Brain microvascular endothelial cell (primary cell): ENCODE results near the gene GALNT13.

Source experiments
- DNase-seq: peaks from one replicate; pipeline ENCODE4 v3.0.0-alpha.2; 2020
- H3K27ac ChIP-seq: fragments of 250-450 bp; sonication (Bioruptor Pico); 2 replicates; pipeline ENCODE4 v1.5.1; 2020; ENCODE audit warnings: mild to moderate bottlenecking, moderate library complexity
- H3K27me3 ChIP-seq: fragments of 250-450 bp; sonication (Bioruptor Pico); replicated peaks from 2 replicates; pipeline ENCODE4 v1.5.1; 2020; ENCODE audit warnings: mild to moderate bottlenecking
- H3K36me3 ChIP-seq: fragments of 250-450 bp; sonication (Bioruptor Pico); replicated peaks from 2 replicates; pipeline ENCODE4 v1.5.1; 2020; ENCODE audit warnings: mild to moderate bottlenecking
- H3K4me3 ChIP-seq: 2 replicates; pipeline ENCODE4 v1.5.1; 2011; ENCODE audit warnings: low read depth, mild to moderate bottlenecking, control low read depth, low read length, moderate library complexity
- CTCF ChIP-seq: IDR thresholded peaks from 2 replicates; pipeline ENCODE4 v1.5.1; 2011; ENCODE audit warnings: low read depth, mild to moderate bottlenecking, moderate library complexity, low read length, control low read depth, inconsistent platforms; ENCODE audit errors: missing control alignments
- in situ Hi-C: cut with HindIII; loops from 2 replicates; pipeline ENCODE4 v1.10.0; 2017; ENCODE audit warnings: low sequenced_read_pairs, low pct_ligation_motif_present

GALNT13 gene

GRCh38 chr2:154261473-154262027 is 389.8 kb downstream of the GALNT13 start:
- no peak for TF ChIP-seq CTCF

GRCh38 chr2:154263206-154263605 is 391.5 kb downstream of the GALNT13 start:
- DNase-seq, result no peak
- Histone ChIP-seq H3K27ac (no peak overlapping the region), H3K27me3 (no peaks in the 10 kb centered on the region), H3K4me3 (no peak overlapping the region), H3K36me3 (no peaks in the 10 kb centered on the region)
- TF ChIP-seq CTCF, result no peak
- in situ Hi-C loops, result no loop called here

More at GRCh38 chr2:154261473-154262027, 389.8 kb downstream of the GALNT13 start:
- Histone ChIP-seq H3K4me3 (no peak overlapping the region), H3K36me3 (no peaks in the 10 kb centered on the region), H3K27me3 (no peaks in the 10 kb centered on the region), H3K27ac (no peak overlapping the region)
- no peak for DNase-seq
- in situ Hi-C loops, result no loop called here

- no peak overlapping the region for H3K4me3 ChIP-seq
- H3K27ac ChIP-seq, result no peak overlapping the region
- in situ Hi-C loops, result no loop called here
- no peak for DNase-seq
- no peaks in the 10 kb centered on the region for H3K27me3 ChIP-seq
- H3K36me3 ChIP-seq, result no peaks in the 10 kb centered on the region
- TF ChIP-seq CTCF, result no peak
Measured at GRCh38 chr2:154264024-154264423, 392.3 kb downstream of the GALNT13 start.

GRCh38 chr2:154267983-154268382 is 396.3 kb downstream of the GALNT13 start:
- H3K27ac ChIP-seq, result no peak overlapping the region
- no peak for TF ChIP-seq CTCF
- no peaks in the 10 kb centered on the region for H3K36me3 ChIP-seq
- H3K27me3 ChIP-seq, result no peaks in the 10 kb centered on the region
- DNase-seq, result no peak
- H3K4me3 ChIP-seq, result no peak overlapping the region
- in situ Hi-C loops, result no loop called here

- in situ Hi-C loops, result no loop called here
- no peak for DNase-seq
- H3K27ac ChIP-seq, result no peak overlapping the region
- no peak for TF ChIP-seq CTCF
- H3K27me3 ChIP-seq, result no peaks in the 10 kb centered on the region
- no peak overlapping the region for H3K4me3 ChIP-seq
- H3K36me3 ChIP-seq, result no peaks in the 10 kb centered on the region
Measured at GRCh38 chr2:154280543-154280942, 408.8 kb downstream of the GALNT13 start.

DNA sequence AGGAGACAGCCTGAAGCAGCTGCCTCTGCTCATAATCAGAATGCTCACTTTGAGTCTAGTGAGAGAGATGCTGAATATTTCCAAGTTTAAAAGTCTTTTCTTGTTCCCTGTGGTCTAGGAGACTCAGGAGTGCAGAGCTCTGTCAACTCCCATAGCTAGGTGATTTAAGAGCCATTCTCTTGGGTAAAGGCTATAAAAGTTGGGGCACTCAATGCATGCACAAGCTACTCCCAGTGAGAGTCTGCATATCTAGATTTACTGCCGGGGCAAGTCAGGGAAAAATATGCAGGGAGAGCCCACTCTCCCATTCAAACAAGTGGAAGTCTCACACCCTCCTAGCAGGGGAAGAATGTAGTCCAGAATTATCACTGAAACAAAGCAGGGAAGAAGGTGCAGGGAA is 418.1 kb downstream of the GALNT13 start:
- Histone ChIP-seq H3K27ac (no peak overlapping the region), H3K4me3 (no peak overlapping the region), H3K36me3 (no peaks in the 10 kb centered on the region), H3K27me3 (no peaks in the 10 kb centered on the region)
- DNase-seq, result no peak
- in situ Hi-C loops, result no loop called here
- no peak for TF ChIP-seq CTCF
